GM21576 (cell line): ENCODE measurements around the gene SLC38A3.
A peak's percentile ranks its signal among the peaks of the same experiment; 100 is the strongest.
"Not testable (repeated sequence)": the region's sequence is repeated elsewhere in the genome, so short reads cannot be mapped to it uniquely, and the experiment has no call there.

Source experiments
- ATAC-seq: cut with Tn5 transposase; IDR thresholded peaks from one replicate; pipeline ENCODE4 v1.9.1; 2021; ENCODE audit warnings: mild to moderate bottlenecking, moderate library complexity; ENCODE audit not compliant: unreplicated experiment

Gene SLC38A3

GRCh38 chr3:50208677-50209344, 3.7 kb downstream of the SLC38A3 start:
- no peak for ATAC-seq

- ATAC-seq: no peak
Observed at GRCh38 chr3:50210176-50210509, 5.1 kb downstream of the SLC38A3 start.

DNA sequence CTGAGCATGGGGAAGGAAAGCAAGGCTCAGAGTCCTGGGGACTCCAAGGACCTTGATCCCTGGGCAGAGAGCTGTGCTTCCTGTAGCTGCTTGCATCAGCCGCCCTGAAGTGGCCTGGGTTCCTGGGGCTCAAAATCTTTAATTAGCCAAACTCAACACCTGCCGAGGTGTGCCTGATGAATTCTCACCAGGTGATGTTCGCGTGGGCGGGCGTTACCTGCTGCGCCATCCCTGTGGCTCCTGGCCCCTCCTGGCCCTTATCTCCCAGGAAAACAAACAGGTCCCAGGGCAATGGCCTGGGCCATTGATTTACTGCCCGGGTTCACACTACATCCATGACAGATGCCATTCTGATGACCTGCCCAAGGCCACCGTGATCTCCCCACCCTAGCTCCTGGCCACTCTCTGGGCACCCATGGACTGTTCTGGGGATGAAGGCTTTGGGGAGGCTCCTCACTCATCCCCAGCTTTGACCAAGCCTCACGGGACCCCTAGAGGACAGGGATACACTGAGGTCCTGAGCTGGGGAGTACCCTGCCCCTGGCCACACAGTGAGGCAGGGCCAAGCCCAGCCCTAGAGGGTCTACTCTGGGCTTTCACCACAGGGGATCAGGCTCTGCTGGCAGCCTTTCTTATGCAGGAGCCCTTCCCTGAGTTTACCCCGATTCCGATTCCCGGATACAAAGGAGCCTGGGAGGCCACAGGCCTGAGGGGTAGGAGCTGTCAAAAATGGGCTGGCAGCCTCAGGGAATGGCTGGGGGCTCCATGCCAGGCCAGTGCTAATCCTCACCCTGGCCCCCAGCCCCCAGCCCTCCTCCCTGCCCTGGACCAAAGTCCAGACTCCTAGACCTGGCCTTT, 5.7 kb downstream of the SLC38A3 start:
- ATAC-seq: no peak

DNA sequence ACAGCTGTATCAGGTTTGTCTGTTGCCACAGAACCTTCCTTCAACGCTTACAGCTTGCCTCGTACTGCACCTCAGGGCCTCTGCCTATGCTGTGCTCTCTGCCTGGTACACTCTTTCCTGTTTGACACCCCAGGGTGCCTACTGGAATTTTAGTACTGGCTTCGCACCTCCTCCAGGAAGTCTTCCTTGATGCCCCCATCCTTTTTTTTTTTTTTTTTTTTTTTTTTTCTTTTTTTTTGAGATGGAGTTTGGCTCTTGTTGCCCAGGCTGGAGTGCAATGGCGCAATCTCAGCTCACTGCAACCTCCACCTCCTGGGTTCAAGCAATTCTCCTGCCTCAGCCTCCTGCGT, 6.3 kb downstream of the SLC38A3 start:
- ATAC-seq: not testable (repeated sequence)

DNA sequence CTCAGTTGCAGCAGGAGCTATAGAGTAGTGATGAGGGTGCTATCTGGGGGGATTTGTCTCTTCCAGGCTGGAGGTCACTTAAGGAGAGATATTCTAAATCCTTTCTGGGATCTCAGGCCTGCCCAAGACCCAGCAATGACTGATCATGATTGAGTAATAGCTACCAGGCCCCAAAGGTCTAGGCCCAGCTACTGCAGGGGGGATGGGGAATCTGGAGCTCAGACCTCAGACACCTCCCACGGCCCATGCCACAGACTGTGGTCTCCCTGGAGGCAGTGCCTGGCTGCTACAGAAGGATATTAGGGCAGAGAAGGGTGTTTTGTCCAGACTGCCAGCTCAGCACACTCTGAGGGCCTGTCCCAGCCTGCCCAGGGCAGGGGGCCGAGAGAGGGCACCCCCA, 6.9 kb downstream of the SLC38A3 start:
- no peak for ATAC-seq

- no peak for ATAC-seq
Observed at GRCh38 chr3:50212502-50212901, 7.4 kb downstream of the SLC38A3 start.

GRCh38 chr3:50212971-50213370, 7.9 kb downstream of the SLC38A3 start:
- ATAC-seq: no peak

GRCh38 chr3:50213373-50213772, 8.3 kb downstream of the SLC38A3 start:
- ATAC-seq: no peak

- no peak for ATAC-seq
Observed at GRCh38 chr3:50214824-50215223, 9.8 kb downstream of the SLC38A3 start.

- no peak for ATAC-seq
Observed at GRCh38 chr3:50215529-50215928, 10.5 kb downstream of the SLC38A3 start.

GRCh38 chr3:50217681-50218080, 12.6 kb downstream of the SLC38A3 start:
- no peak for ATAC-seq

DNA sequence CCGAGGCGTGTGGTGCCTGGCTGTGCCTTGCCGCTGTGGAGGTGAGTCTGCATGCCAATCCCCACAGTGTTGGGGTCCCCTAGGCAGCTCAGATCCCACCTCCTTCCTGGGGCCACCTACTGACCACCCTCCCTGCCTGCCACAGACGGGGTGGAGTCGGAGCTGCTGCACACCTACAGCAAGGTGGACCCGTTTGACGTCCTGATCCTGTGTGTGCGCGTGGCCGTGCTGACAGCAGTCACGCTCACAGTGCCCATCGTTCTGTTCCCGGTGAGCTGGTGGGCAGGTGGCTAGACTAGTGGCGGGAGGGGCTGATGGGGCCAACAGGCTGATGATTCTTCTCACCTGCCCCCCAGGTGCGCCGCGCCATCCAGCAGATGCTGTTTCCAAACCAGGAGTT, 13.4 kb downstream of the SLC38A3 start:
- no peak for ATAC-seq

DNA sequence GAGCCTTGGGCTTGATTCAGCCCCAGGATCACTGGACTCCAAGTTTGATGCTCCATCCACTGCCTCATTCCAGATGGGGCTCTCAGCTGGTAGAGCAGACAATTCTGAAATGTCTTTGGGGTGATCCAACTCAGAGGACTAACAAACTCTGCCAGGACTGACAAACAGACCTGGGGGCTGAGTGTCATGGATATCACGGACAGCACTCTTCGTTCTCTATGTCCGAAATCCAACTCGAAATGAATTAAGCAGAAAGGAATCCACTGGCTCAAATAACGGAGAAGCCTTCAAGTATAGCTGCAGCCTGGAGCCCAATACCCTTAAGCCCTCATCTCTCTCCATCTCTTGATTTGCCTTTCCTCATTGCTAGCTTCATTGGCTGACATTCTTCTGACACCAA, 14.2 kb downstream of the SLC38A3 start:
- no peak for ATAC-seq

DNA sequence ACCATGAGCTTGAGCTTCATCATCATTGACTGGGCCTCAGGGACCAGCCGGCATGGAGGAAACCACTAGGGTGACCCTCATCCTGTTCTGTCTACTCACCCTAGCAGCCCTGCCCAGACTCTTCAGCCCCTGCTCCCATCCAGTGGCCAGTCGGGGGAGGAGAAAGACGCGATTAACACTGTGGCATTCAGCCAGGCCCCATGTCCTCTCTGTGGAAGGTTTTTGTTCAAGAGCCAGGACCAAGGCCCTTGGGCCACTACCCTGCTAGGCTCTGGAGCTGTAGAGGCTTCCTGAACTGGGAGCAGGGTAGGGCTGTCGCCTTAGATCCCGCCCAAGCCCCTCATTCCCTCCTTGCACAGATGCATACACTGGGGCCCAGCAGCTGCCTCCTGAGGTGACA, 15.0 kb downstream of the SLC38A3 start:
- no peak for ATAC-seq

DNA sequence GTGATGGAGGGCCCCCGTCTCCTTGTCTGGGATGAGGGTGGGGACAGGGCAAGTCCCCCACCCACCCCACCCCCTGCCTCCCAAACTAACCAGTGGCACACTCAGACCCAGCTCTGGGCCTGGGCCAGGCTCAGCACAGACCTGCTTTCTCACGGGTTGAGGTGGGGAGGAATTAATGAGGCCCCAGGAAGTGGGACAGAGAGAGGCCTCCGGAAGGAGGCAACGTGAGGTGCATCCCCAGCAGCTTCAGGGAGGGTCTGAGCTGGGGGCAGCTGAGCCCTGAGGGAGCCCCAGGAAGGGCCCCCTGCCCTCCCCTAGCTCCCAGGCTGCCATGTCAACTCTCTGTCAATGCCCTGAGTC, 16.0 kb downstream of the SLC38A3 start:
- no peak for ATAC-seq

- ATAC-seq: no peak
Observed at GRCh38 chr3:50221411-50222168, 16.5 kb downstream of the SLC38A3 start.

DNA sequence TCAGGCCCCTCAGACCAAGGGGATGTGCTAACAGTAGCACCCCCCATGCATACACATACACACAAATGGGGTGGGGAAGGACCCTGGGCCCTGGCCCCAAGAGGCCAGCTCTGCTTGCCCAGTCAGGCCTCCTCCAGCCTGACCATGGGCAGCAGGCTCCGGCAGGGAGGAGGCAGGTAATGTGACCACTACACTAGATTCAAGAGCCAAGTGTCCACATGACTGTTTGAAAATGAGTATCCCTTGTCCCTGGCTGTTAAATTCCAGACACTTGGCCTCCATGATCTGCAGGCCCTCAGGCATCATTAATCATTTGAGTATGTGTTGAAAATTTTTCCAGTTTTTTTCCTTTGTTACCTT, 17.1 kb downstream of the SLC38A3 start:
- no peak for ATAC-seq

DNA sequence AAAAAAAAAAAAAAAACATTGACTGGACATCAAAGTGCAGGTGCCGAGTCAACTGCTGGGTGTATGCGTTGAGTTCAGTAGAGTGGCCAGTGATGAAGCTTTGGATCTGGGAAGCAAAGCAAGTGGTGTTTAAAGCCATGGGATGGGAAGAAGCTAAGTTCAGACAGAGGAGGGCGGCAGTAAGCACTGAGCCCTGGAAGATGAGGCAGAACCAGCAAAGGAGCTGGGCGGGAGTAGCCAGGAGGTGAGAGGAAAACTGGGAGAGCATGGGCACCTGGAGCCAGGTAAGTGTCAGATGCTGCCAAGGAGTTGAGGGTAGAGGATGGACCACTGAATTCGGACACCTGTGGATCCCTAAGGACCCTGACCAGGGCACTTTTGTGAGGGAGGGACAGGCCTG, 19.6 kb downstream of the SLC38A3 start:
- ATAC-seq: no peak

- peak; percentile 18 for ATAC-seq
Observed at GRCh38 chr3:50226888-50227389, 21.9 kb downstream of the SLC38A3 start.

DNA sequence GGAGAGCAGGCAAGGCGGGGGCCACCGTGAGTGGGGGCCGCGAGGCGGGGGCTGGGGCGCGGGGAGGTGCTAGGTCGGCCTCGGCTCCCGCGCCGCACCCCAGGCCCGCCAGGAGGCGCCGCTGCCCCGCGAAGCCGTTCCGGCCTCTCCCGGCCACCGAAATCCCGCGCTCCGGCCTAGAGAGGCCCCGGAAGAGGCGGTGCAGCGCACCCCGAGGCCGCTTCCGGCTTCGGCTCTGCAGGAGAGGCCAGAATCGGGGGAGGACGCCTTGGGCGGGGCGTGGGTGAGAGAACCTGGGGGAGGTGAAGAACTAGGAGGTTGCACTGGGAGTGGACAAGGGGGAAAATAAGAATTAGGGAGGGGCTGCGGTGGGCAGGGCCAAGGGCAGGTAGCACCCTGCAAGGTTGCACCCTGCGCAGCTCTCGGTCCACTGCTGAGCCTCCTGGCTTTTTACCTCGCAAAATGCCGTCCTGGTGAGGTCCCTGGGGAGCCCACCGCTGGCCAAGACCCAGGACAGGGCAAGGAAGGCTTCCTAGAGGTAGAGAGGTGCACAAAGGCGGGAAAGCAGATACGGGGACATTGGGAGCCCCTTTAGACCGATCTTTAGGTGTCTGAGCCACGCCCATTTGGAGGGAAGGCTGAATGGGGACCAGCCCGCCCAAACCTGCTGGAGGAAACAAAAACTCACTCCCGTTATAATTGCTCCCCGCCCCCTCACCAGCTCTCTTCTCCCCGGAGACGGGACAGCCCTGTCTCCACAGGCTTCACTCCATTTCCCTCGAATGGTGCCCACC, 22.5 kb downstream of the SLC38A3 start:
- ATAC-seq: peak; percentile 74

DNA sequence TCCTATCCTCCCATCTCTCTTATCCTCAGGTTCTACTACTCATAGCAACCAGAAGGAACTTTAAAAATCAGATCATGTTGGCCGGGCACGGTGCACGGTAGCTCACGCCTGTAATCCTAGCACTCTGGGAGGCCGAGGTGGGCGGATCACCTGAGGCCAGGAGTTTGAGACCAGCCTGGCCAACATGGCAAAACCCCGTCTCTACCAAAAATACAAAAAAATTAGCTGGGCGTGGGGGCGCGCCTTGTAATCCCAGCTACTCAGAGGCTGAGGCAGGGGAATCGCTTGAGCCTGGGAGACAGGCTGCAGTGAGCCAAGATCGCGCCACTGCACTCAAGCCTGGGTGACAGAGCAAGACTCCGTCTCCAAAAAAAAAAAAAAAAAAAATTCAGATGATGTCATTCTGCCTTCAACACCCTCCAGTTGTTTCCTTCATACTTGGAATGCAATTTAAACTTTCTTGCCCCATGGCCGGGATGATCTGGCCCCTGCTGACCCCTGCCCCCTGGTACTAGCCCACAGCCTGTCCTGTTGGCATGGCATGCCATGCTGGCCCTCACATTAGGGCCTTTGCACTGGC, 23.2 kb downstream of the SLC38A3 start:
- not testable (repeated sequence) for ATAC-seq
